Panc1 (cell line): ENCODE data around the gene UROS. TPM values are rescaled to one million over a fixed set of nuclear protein-coding genes. Genes with fewer than 3 reads are reported as not detected.

ENCODE experiments used
- ATAC-seq: fragments of 200-7000 bp; cut with Tn5 transposase; 2 replicates; pipeline ENCODE4 v1.9.1; 2020; ENCODE audit warnings: mild to moderate bottlenecking, moderate library complexity
- BruUV-seq: library from RNA; stranded (reverse); fragments of 400-500 nt; replicated peaks from 2 replicates; lab custom pipeline; 2021; lab: Mats Ljungman, UMichigan
- CTCF ChIA-PET: fragments of 300-600 bp; sonication (Branson Sonifier 250); formaldehyde crosslinking; loops from one replicate; lab custom pipeline; 2022; ENCODE audit warnings: antibody characterized with exemption; lab: Charles Lee
- POLR2A ChIA-PET: fragments of 300-600 bp; sonication (Branson Sonifier 250); formaldehyde crosslinking; loops from one replicate; lab custom pipeline; 2022; ENCODE audit warnings: antibody characterized with exemption; lab: Charles Lee
- DNase-seq: peaks from one replicate; pipeline ENCODE4 v3.0.0-alpha.2; 2010; ENCODE audit warnings: low read depth, low spot score
- H3K27ac ChIP-seq: 2 replicates; pipeline ENCODE4 v1.5.1; 2011; ENCODE audit warnings: mild to moderate bottlenecking, low read length, inconsistent platforms
- H3K27me3 ChIP-seq: fragments of 200-500 bp; sonication (Bioruptor generic); 2 replicates; pipeline ENCODE4 v1.6.0; 2014; ENCODE audit warnings: low read length, inconsistent platforms; ENCODE audit not compliant: control insufficient read depth, insufficient read depth
- H3K36me3 ChIP-seq: fragments of 200-500 bp; sonication (Bioruptor generic); 2 replicates; pipeline ENCODE4 v1.5.1; 2014; ENCODE audit warnings: inconsistent platforms, mild to moderate bottlenecking, low read length, moderate library complexity; ENCODE audit not compliant: control insufficient read depth, insufficient read depth
- H3K4me1 ChIP-seq: 2 replicates; pipeline ENCODE4 v1.5.1; 2011; ENCODE audit warnings: inconsistent platforms, mild to moderate bottlenecking, low read length, moderate library complexity; ENCODE audit not compliant: control insufficient read depth, insufficient read depth
- H3K4me3 ChIP-seq, 2 experiments: 2 replicates each; pipeline ENCODE4 v1.5.1; 2011 to 2012; ENCODE audit warnings: low read depth in 2 of 2, low read length in 2 of 2, mild to moderate bottlenecking in 2 of 2, inconsistent platforms in 1 of 2, moderate library complexity in 1 of 2
- H3K9me3 ChIP-seq: fragments of 200-500 bp; sonication (Bioruptor generic); 2 replicates; pipeline ENCODE4 v1.5.1; 2014; ENCODE audit warnings: low read depth, mild to moderate bottlenecking, inconsistent platforms, low read length, moderate library complexity; ENCODE audit not compliant: control insufficient read depth, insufficient read depth
- CTCF ChIP-seq: fragments of 450-650 bp; IDR thresholded peaks from 2 replicates; pipeline ENCODE4 v1.5.1; 2017; ENCODE audit warnings: mild to moderate bottlenecking
- POLR2AphosphoS5 ChIP-seq: IDR thresholded peaks from 2 replicates; pipeline ENCODE4 v1.6.1; 2012; ENCODE audit warnings: mild to moderate bottlenecking, low read depth, low read length, moderate library complexity
- REST ChIP-seq, 2 experiments: IDR thresholded peaks; 2 replicates each; pipeline ENCODE4 v1.6.1; 2011 to 2012; ENCODE audit warnings: low read depth in 2 of 2, control low read depth in 1 of 2, low read length in 1 of 2, mild to moderate bottlenecking in 1 of 2, moderate library complexity in 1 of 2; ENCODE audit not compliant: insufficient read depth in 1 of 2
- SIN3A ChIP-seq: IDR thresholded peaks from 2 replicates; pipeline ENCODE4 v1.6.1; 2012; ENCODE audit warnings: low read depth, mild to moderate bottlenecking, low read length, moderate library complexity, borderline replicate concordance; ENCODE audit not compliant: insufficient read depth
- TCF7L2 ChIP-seq: IDR thresholded peaks from 2 replicates; pipeline ENCODE4 v1.6.1; 2011; ENCODE audit warnings: mild to moderate bottlenecking, low read depth, low read length, inconsistent platforms
- in situ Hi-C: cut with HindIII; loops from 2 replicates; pipeline ENCODE4 v1.10.0; 2016; ENCODE audit warnings: low sequenced_read_pairs, low pct_unique_long_range_greater_than_20kb
- intact Hi-C: fragments of 100-400 bp; cut with micrococcal nuclease; formaldehyde crosslinking; loops from one replicate; pipeline ENCODE4 v1.10.0; 2022; ENCODE audit not compliant: unreplicated experiment
- total RNA-seq: library from RNA; stranded (reverse); gene quantifications from one replicate; pipeline ENCODE4 v1.2.1, GENCODE V29; 2021; ENCODE audit not compliant: unreplicated experiment

Gene UROS
- total RNA-seq, 1 experiment from 2014 or later, result 103 TPM

- ChIA-PET CTCF (no interaction called here), POLR2A (no interaction called here)
- Histone ChIP-seq H3K4me3 (no peak overlapping the region), H3K36me3 (no peaks in the 10 kb centered on the region), H3K4me1 (no peaks in the 10 kb centered on the region), H3K27me3 (no peaks in the 10 kb centered on the region), H3K9me3 (no peaks in the 10 kb centered on the region), H3K27ac (no peak overlapping the region)
- TF ChIP-seq TCF7L2 (no peak), REST (IDR thresholded peaks at IDR 0.05; ENCODE audit: insufficient read depth in 1 of 2, low read depth in 2 of 2, low read length in 1 of 2) (no peak), POLR2AphosphoS5 (no peak)
- intact Hi-C loops (no loop called here), in situ Hi-C loops (no loop called here)
- DNase-seq, result no peak
- ATAC-seq, result no peak
- BruUV-seq, result no TSS peak
Measured at GRCh38 chr10:125779403-125780327, 43.4 kb downstream of the UROS start.

GRCh38 chr10:125778556-125778955 lies 44.5 kb downstream of the UROS start:
- Histone ChIP-seq H3K27me3 (no peaks in the 10 kb centered on the region), H3K4me1 (no peaks in the 10 kb centered on the region), H3K27ac (no peak overlapping the region), H3K4me3 (no peak overlapping the region), H3K9me3 (no peaks in the 10 kb centered on the region), H3K36me3 (no peaks in the 10 kb centered on the region)
- ATAC-seq (no peak), DNase-seq (no peak)
- in situ Hi-C loops, result no loop called here
- ChIA-PET POLR2A (no interaction called here), CTCF (no interaction called here)
- intact Hi-C loops, result no loop called here
- TF ChIP-seq SIN3A (no peak), CTCF (no peak), TCF7L2 (no peak), REST (IDR thresholded peaks at IDR 0.05; ENCODE audit: insufficient read depth in 1 of 2, low read depth in 2 of 2, low read length in 1 of 2) (no peak), POLR2AphosphoS5 (no peak)
- no TSS peak for BruUV-seq
